ENCODE measurements around the gene ZDHHC14. TPM values are rescaled to one million over a fixed set of nuclear protein-coding genes. Genes with fewer than 3 reads are reported as not detected.

Gene ZDHHC14
- total and polyA plus RNA-seq, 2 experiments from 2014 or later = 3.0 to 7.4 TPM

DNA sequence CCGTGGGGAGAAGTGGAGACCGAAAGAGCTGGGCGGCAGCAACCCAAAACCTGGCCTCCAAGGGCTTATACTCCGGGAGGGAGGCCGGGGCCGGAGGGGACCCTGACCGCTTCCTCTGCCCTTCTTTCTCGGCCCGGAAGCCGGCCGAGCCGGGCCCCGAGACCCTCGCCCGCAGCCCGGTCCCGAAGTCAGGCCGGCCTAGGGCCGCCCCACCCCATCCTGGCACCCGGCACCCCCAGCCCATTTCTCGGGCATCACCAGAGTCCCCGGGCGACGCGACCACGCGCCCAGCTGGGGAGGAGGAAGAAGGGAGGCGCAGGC is 572 bp upstream of the ZDHHC14 start:
- H3K9me2 ChIP-seq (ENCODE audit: insufficient read depth) = no peaks in the 10 kb centered on the region
- ATAC-seq = peak; percentile 55
- no peaks in the 10 kb centered on the region for H3K9me3 Mint-ChIP-seq
- peak overlapping the region; percentile 70 for H3K4me2 ChIP-seq
- peak; percentile 57 for DNase-seq (ENCODE audit: low spot score)
- no peaks in the 10 kb centered on the region for H3K79me2 ChIP-seq (replicated peaks; ENCODE audit: insufficient read depth)
- H3K4me3 Mint-ChIP-seq = peak overlapping the region; percentile 79
- TF ChIP-seq ZNF331 (CRISPR knock-in tag; IDR thresholded peaks at IDR 0.05; ENCODE audit: low read depth) = no peak
- no peak for TF ChIP-seq NANOG (IDR thresholded peaks at IDR 0.05; ENCODE audit: borderline replicate concordance)
- no peak for TF ChIP-seq STAT1 (IDR thresholded peaks at IDR 0.05; ENCODE audit: unreplicated experiment)
- TF ChIP-seq ZNF462 (CRISPR knock-in tag; IDR thresholded peaks at IDR 0.05) = no peak
- TF ChIP-seq EZH2phosphoT487 (IDR thresholded peaks at IDR 0.05; ENCODE audit: unreplicated experiment) = no peak
- TF ChIP-seq REST (IDR thresholded peaks at IDR 0.05; ENCODE audit: unreplicated experiment) = no peak
- TF ChIP-seq EZH2 (IDR thresholded peaks at IDR 0.05; ENCODE audit: low read depth, unreplicated experiment) = no peak
- no peak for TF ChIP-seq JUNB (IDR thresholded peaks at IDR 0.05; ENCODE audit: unreplicated experiment)
- TF ChIP-seq ZNF114 (CRISPR knock-in tag; IDR thresholded peaks at IDR 0.05) = no peak
- TF ChIP-seq POLR2AphosphoS5 (IDR thresholded peaks at IDR 0.05; ENCODE audit: low read depth) = no peak
- TF ChIP-seq CTCF (conservative IDR thresholded peaks at IDR 0.05; ENCODE audit: low read depth in 2 of 2) = no peak
- no peak for TF ChIP-seq CREB1 (CRISPR knock-in tag; IDR thresholded peaks at IDR 0.05; ENCODE audit: low read depth)
- no peak for TF ChIP-seq ETS1 (IDR thresholded peaks at IDR 0.05)
- peaks cover 2% of the 10 kb centered on the region; the same call in 1 of the 2 replicates for H4K20me1 ChIP-seq (replicated peaks; ENCODE audit: insufficient read depth)
- no peaks in the 10 kb centered on the region for H3K36me3 Mint-ChIP-seq (ENCODE audit: low read depth)
- peak overlapping the region; percentile 94 for H2AFZ ChIP-seq
- peak overlapping the region; percentile 89 for H3K4me3 ChIP-seq
- H3K36me3 ChIP-seq (ENCODE audit: insufficient read depth) = no peaks in the 10 kb centered on the region
- H3F3A ChIP-seq (replicated peaks; ENCODE audit: low read depth) = no peaks in the 10 kb centered on the region
- H3K27me3 Mint-ChIP-seq (ENCODE audit: insufficient read depth, low read depth, poor library complexity) = peaks cover 15% of the 10 kb centered on the region
- H3K4me1 Mint-ChIP-seq = peaks cover 21% of the 10 kb centered on the region
- H3K27ac ChIP-seq (ENCODE audit: low read depth) = no peak overlapping the region
- H3K27ac Mint-ChIP-seq = no peak overlapping the region
- H3K27me3 ChIP-seq (ENCODE audit: insufficient read depth) = peaks cover 20% of the 10 kb centered on the region
- H3K4me1 ChIP-seq (ENCODE audit: insufficient read depth) = peaks cover 10% of the 10 kb centered on the region
